HG02571 (cell line): ENCODE measurements around the gene SSPN.

Experiments used
- ATAC-seq: cut with Tn5 transposase; IDR thresholded peaks from one replicate; pipeline ENCODE4 v1.9.1; 2021; ENCODE audit warnings: mild to moderate bottlenecking, moderate library complexity; ENCODE audit not compliant: unreplicated experiment

The SSPN gene

DNA sequence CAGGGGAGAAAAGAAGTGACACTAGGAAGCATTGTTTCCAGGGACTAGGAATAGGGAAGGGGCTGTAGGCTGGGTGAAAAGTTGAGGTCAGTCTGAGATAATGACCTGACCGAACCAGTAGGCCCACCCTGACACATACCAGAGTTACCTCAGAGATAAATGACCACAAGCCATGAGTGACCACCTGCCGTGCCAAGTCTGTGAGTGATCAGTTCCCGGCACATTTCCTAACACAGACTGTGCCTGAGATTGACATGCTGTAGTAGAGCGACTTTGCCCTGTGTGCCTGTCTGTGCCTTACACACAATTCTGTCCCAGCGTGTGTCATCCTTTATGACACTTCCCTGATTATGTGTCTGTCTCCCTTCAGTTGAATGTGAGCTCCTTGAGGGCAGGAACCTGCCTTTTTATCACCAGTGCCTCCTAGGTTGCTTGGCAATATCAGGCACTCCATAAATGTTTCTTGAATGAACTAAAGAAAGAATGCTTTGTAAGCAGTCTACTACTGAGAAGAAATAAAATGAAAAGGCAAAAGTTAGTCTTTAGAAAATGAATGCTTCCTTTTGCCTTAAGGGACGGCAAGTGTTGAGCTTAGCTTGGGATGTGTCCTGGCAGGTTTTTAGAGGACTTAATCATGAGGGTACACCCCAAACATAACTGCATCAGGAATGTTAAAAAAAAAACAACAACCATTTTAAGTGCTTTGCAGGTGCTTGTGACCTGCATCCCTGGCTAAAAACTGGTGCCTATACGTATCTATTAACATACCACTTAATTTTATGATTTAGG is 9.6 kb upstream of the SSPN start:
- ATAC-seq, result no peak

DNA sequence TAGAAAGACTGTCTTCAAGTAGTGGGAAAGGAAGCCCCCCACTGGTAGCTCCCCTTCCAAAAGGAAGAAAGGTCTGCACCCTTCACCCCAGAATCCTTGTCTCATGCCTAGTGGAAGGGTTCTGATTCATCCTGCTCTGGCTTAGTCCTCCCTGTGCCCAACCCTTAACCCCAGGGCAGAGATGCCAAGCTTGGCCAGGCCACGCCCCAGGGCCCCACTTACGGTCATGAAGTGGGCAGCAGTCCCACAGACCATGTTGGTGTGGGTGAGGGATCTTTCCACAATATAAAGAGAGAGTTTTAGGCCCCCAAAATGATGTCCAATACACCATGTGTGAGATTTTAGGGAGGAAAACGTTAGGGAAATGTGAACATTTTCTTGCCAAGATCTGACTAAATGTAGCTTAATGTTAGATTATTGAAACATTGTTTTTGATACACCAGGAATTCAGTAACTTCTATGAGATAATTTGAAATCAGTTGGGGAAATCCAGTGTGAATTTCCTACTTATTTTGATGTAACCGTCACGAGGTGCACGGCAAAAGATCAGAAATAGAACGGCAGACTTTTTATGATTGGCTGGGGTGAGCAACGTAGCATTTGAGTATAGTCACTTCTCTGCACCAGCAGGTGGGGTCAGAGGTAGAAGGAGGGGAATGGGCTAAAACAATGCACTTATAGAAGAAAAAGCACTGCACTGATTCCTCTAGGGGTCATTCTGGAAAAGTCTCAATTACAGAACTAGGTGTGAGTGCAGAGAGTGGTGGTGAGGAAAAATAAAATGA is 8.2 kb upstream of the SSPN start:
- no peak for ATAC-seq

DNA sequence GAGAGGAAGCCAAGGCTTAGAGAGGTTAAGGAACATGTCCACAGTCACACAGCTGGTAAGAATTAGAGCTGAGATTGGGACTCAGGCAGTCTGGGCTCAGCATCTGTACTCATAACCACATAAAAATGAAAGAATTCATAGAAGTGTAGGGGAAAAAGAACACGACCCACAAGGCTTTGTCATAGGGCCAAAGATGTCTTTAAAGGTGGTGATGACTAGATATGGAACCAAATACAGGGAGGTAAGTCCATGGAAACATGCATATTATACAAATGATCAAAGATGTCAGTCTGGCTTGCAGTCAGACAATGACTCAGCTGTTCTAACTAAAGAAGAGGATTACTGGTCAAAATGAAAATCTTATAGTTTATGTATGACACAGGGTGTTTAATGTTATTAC is 7.2 kb upstream of the SSPN start:
- no peak for ATAC-seq

DNA sequence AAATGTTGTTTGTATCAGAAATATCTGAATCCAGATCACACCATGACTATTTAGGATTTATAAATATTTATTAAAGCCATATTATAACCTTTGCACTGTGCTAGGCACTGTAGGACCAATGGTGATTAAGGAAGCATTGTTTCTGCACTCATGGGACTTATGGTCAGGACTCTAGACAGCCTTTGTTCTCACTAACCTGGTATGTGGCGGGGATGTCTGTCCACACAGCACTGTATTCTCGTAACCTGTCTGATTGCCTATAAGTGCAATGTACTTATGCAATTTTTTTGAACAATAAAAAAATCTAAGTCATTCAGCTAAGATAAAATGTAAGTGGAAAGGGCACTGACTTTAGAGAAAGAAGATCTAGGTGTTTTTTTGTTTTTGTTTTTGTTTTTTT is 6.7 kb upstream of the SSPN start:
- ATAC-seq, result no peak

DNA sequence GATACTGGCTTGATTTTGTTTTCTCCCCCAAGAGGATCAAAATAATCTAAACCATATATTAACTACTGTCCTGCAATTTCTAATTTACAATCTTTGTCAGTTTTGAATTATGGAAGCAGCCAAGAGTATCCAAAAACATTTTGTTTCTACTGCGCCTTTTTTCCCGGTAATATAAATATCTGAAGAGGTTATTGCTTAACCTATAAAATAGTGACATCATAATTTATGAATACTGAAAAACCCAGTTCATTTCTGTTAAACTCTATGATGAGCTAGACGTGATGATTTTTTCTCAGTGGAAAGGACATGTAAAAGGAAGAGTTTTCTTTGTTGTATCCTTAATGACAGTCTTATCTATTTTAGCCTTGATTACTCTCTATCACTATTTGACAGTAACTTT is 3.2 kb upstream of the SSPN start:
- ATAC-seq, result no peak

DNA sequence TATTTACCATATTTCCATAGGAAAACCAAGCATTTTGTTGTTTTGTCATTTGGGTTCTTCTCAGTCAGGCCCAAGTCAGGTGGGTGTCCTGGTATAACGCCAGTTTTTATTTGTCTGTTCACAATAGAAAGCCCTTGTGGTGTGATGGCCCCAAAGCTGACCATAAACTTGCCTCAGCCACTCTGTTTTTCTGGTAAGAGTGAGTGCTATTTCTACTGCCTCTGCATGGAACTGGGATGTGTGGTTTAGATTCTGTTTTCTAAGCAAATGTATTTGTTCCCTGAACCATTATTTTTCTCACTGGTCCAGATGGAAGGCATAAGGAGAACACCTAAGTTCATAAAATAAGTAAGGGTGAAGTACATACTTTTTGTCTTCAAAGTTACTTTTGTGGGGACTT is 1.8 kb upstream of the SSPN start:
- ATAC-seq, result no peak

DNA sequence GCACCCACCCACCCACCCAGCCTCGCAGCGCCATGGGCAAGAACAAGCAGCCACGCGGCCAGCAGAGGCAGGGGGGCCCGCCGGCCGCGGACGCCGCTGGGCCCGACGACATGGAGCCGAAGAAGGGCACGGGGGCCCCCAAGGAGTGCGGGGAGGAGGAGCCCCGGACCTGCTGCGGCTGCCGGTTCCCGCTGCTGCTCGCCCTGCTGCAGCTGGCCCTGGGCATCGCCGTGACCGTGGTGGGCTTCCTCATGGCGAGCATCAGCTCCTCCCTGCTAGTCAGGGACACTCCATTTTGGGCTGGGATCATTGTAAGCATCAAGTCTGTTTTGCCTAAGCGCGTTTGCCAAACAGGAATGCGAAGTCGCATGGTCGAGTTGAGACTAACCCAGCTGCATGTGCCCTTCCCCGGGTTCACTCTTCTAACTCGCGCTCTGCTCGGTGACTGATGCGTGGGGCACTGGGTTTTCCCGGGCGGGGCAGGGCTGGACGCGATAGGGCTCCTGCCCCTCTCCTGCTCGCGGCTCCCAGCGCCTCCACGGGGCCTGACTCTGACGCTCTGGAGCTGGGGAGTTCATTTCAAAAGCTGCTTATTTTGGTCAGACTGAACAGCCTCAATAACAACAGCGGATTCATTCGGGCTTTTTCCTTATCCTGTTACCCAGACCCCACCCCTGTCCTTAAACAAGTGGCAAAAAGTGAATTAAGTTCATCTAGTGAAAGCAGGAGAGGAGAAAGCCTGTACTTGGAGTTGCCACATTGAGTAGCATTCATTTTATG is 458 bp downstream of the SSPN start:
- peak; percentile 62 for ATAC-seq

DNA sequence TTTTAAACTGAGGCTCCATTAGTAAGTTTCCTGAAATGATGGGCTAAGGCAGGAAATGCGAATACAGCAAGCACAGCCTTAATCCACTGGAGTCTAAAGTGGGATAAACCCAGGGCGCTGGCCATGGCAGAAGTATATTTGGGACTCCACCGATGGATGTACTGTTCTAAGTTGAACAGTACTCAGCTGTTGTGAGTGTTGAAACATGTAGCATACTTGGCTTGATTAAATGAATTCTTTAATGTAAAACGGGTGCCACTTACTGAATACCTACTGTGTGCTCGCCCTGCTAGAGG is 996 bp downstream of the SSPN start:
- no peak for ATAC-seq

DNA sequence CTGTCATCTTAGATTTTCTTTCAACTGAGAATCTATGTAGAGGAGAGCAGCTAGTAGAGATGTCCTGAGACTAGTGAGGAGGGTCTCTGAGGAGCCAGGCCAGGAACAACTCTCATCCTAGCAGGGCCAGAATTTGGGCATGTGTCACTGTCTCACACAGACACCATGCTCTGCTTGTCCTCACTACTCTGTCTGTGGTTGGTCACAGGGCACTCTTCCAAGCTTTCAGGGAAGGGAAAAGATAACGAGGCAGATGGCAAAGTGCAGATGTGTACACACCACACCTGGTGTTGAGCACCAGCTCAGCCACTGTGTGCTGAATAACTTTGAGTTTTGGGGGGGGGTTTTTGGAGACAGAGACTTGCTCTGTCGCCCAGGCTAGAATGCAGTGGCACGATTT is 2.5 kb downstream of the SSPN start:
- ATAC-seq, result no peak

DNA sequence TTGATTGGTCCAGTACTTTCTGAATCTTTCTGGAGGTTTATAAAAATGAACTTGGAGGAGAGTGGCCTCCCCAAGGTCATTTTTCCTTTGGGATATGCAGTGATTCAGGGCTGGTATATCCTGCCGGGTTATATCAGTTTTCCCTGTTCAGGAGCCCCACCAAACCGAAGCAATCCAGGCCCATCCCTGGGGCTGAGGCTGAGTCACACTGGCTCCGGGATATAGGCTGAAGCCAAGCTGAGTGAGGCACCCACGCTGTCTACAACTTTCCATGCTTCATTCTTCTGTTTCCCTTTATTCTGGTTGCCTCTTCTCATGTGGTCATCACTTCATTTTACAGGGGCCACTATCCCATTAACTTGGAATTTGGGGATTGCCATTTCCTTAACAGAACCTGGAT is 3.4 kb downstream of the SSPN start:
- ATAC-seq, result no peak

DNA sequence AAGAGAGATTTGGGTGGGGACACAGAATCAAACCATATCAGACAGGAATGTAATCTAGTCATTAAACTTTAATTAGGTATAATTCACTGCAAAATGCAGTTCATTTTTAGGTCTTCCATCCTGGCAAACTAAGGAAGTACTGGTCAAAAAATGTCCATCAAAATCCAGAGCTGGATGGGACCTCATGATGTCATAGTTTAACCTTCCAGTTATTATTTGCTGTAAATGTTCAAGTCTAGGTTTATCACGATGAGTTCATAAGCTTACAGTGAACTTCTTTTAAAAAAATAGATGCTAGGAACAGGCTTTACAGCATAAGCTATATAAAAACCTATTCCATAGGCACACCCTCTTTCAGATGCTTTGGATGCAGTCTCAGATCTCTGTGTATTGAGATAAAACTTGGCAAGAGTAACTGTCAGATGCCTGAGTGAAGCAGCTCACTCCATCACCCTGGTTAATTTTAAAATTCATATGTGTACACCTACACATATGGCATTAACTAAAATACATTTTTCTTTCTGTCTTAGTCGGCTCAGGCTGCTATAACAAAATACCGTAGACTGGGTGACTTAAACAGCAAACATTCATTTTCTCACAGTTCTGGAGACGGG is 7.9 kb downstream of the SSPN start:
- ATAC-seq, result no peak

DNA sequence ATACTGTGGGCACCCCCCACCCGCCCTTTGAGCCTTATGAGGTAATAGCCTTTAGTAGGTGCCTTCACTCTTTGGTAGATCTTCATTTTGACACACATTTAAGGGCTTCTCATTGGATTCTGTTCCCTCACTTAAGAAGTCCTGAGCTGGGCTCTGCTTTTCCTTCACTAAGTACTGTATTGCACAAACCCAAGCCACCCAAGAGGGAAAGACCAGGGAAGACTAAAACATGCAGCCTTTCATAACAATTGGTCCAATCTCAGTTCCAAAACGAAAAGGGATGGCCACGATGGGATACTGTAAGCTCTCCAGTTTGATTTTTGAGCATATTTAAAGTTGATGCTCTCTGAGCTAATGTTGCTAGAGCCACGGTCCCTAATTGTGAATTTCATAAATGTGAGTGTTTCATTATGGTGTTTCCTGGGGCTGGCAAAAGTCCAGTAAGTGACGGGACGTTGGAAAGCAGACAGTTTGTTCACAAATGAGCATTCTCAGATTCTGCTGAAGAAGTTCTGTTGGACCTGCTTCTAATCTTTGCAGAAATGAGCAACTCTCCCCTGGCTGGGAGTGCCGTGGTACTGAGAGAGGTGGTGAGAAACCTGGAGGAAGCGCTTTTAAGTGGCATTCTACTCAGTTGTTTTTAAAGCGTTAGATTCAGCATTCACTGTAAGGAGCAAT is 9.4 kb downstream of the SSPN start:
- no peak for ATAC-seq

DNA sequence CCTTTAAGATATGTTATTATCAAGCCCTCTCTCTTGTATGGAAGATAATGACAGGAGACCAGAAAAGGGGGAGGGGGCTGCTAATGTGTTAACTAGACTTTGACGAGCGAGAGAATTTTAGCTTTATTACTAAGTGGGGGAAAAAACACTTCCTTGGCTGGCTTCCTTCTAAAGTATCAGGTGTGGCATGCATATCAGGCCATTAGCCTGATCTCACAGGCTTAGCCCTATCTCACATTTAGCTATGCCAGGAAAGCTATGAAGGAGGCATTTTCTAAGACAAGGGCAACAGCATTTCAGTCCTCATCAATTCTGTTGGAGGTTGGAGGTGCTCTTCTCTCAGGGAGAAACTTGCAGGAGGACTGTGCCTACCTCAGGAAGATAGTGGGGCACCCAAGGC is 9.9 kb downstream of the SSPN start:
- no peak for ATAC-seq

DNA sequence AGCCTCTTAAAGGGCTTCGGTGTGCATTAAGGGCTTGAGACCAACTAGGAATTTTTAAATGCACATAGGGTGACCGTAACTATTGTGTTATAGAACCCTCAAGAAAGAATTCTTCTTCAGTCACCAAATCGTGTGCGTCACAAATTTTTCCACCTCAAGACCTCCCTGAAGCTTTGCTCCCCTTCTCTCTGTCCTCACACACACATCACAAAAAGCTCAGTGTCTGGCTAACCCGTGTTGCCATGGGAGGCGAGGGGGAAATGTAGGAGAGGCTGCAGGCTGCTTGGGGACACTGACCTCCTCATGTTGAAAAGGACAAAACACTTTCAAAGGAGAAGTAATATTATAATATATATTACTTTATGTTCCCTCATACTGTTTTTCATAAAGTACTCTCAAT is 10.6 kb downstream of the SSPN start:
- ATAC-seq, result no peak

DNA sequence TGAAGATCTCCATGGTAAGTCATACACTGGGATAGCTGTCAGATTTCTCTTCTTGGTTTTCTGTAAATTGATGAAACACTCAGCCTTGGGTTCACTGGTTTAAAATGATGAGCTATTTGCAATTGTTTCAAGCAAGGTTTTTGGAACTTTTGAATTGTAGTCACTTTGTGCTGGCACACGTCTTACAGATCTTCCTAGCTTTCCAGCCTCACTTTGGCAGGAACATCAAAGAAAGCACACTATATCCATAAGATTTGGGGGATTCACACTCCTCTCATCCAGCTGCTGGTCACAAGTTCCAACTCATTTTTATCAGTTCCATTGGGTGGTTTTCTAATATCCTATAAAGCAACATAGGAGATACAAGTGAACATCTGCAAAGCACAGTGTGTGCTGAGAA is 16.0 kb downstream of the SSPN start:
- no peak for ATAC-seq

DNA sequence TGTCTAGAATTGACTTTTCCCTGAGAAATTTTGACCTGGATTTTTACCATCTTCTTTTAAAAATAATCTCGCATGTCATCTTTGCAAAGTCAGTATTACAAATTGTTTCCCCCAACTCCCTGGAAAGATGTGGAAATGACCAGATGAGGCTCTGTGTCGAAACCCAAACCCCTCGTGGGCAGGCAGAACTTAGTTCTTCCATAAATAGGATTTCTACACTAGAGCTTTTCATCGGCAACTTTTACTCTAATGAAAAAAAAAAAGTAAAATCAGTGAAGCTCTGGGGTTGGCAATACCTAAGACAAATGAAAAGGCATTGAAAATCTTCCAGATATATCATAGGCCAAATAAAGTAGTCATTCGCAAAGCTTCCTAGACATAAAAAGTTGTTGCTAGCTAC is 17.0 kb downstream of the SSPN start:
- no peak for ATAC-seq

DNA sequence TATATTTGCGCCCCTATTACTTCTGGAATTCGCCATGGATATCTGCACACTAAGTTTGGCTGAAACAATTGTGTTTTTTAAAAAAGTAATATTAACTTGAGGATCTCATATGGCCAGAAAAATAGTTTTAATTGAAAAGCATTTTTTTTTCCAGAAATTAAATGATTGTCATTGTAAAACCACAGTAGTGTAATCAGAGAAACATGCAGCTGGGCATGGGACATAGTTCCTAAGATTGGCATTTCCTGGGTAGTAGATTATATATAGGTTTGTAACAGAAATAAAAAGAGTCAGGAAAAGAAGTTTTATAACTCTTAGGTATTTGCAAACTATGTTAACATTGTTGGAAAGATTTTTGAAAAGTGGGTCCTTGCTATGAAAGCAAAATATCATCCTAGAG is 17.6 kb downstream of the SSPN start:
- ATAC-seq, result no peak

DNA sequence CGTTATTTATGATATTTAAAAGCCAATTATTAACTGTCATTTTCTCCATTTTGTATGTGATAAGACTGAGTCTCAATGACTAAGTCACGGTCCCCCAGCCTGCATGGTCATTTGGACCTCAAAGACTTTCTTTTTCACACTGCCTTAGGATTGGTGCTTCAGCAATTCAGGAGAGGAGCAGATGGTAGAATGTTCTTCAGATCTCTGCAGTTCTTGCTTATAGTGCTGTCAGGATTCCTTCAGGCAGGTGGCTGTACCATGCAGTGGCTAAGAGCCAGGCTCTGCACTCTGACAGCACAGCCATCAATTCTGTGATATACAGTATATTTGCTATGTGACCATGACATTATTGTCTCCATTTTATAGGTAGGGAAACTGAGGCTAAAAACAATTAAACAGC is 18.7 kb downstream of the SSPN start:
- no peak for ATAC-seq

DNA sequence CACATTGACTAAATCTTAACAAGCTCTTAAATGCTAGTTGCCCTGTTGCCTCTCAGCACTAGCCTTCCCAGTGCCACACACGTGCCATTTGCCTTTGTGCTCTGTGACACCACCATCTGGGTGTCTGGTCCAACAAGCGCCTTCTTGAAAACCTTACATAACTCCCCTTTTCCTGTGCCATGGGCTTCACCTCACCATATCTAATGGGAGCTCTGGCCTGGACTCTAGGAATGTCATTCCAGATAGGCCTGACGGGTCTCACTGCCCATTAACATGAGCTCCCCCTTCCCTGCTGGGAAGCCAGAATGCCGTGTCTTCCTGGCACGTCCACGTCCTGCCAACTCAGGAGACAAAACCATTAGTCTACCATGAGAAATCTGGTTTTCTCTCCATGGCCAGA is 24.4 kb downstream of the SSPN start:
- ATAC-seq, result no peak

DNA sequence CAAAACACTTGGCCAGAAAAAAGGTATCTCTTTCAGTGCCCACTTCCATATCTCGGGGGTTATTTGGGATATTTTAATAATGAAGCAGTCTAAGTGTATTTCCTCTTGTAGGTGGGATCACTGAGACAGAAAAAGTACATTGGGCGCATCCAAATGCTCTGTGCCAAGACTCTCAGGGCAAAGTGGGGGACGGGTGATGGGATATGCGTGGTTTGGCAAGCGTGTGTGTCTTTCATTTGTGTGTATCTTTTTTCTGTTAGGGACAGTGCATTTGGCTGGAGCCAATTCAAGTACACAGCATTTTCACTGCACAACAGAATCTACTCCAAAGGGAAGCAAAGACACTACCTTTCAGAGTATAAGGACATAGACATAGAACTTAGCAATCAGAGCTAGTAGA is 29.3 kb downstream of the SSPN start:
- no peak for ATAC-seq

DNA sequence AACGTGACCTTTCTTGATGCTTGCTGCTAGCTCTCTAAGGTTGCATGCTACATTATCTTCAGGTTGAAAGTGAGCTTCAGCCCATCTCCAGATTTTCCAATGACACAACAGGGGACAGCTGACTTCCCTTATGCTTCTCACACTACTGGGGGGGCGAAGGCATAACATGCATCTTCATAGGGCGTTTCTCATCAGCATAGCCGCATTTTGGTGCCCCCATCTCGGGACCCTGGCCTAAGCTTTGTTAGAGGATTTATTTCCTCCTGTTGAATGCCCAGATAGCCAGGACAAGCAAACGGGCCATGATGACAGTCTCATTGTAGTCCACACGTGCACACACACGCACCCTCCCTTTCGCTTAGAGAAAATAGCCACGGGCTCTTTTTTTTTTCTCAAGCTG is 30.7 kb downstream of the SSPN start:
- ATAC-seq, result no peak
